Mononuclear cell (primary cell): Measurements from ENCODE around the gene RPLP2. TPM values are rescaled to one million over a fixed set of nuclear protein-coding genes. Genes with fewer than 3 reads are reported as not detected.

Experiments used
- H3K27me3 ChIP-seq: 2 replicates; pipeline ENCODE4 v1.6.0; 2011; ENCODE audit warnings: low read length, control low read depth; ENCODE audit not compliant: insufficient read depth
- H3K4me1 ChIP-seq: 2 replicates; pipeline ENCODE4 v1.5.1; 2011; ENCODE audit warnings: mild to moderate bottlenecking, low read length, control low read depth; ENCODE audit not compliant: insufficient read depth
- H3K4me3 ChIP-seq: 2 replicates; pipeline ENCODE4 v1.5.1; 2011; ENCODE audit warnings: mild to moderate bottlenecking, low read length, moderate library complexity
- H3K9me3 ChIP-seq: 2 replicates; pipeline ENCODE4 v1.5.1; 2011; ENCODE audit warnings: low read depth, mild to moderate bottlenecking, control low read depth, low read length
- total RNA-seq: library from RNA; depleted of rRNA; stranded (reverse); fragments of >200 nt; gene quantifications from one replicate; pipeline ENCODE4 v1.2.3, GENCODE V29; 2012

RPLP2 gene
- total RNA-seq, 1 donor = 653 TPM

DNA sequence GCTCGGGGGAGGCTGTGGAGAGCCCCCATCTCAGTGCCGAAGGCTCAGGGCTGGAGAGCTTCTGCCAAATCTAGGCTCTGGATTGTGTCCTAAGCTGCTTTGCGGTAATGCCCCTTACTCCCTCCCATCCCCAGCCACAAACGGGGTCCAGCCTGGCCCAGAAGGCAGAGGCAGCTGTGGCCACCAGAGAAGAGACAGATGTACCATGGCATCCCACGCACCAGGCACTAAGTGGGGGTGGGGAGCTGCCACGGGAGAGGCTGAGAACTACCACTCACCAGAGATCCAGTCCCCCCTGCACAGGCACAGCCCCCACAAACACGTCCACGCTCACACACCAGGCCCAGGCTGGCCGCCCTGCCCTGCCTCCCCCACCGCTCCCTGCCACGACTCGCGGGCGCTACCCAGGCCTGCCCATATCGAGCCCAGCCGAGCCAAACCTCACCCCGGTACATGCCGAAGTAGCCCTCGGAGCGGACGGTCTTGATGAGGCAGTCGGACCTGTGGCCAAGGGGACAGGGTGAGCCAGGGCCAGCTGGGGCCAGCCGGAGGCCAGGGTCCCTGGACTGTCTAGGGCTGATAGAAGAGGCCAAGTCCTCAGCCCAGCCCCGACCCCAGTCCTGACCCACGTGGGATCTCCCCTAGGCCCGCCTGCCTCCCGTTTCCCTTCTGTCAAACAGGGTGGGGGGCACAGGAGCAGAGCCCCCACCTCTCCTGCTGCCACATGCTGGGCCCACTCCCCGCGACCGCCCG lies 15.6 kb upstream of the RPLP2 start:
- Histone ChIP-seq H3K9me3 (no peaks in the 10 kb centered on the region), H3K4me3 (no peak overlapping the region), H3K4me1 (peaks cover 30% of the 10 kb centered on the region), H3K27me3 (peaks cover 4% of the 10 kb centered on the region)

GRCh38 chr11:794766-795633 lies 14.8 kb upstream of the RPLP2 start:
- peaks cover 30% of the 10 kb centered on the region for H3K4me1 ChIP-seq
- H3K9me3 ChIP-seq = no peaks in the 10 kb centered on the region
- H3K27me3 ChIP-seq = no peaks in the 10 kb centered on the region
- H3K4me3 ChIP-seq = no peak overlapping the region

DNA sequence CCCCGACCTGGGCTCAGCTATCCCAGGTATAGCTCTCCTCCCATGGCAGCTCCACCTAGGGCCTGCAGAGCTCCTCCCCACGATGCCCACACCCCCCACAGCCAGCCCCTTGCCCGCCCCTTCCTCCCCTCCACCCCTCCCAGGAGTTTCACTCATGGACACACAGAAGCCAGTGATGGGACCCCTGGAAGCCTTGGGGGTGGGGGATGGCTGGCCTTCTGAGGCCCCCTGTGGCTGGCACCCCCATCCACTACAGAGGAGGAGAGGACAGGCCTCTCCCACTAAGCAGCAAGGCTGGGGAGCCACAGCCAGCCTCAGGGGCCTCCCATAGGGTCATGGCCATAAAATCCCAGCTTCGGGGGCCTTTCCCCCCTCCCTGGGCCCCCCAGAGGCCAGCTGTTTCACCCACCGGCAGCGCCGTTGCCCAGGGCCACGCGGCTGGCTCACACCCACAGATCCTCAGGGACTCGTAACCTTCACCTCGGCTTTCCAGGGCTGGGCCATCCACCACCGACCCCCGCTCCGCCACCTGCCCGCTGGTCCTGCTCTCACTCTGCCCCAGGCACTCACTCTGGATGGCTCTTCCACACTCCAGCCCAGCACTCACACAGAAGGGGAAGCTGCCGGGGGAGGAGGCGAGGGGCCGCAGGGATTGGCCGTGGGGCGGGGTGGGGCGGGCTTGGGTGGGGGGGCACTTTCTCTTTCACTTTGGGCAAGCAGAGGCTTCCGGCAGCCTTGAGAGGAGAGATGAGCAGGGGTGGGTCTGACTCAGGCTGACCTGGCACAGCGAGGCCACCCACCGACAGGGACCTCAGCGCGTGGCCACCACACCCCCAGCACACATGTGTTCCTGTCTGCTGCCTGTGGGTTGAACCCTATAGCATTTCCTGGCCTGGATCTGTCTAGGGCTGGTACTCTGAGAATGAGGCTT lies 13.9 kb upstream of the RPLP2 start:
- Histone ChIP-seq H3K4me1 (peaks cover 30% of the 10 kb centered on the region), H3K9me3 (no peaks in the 10 kb centered on the region), H3K4me3 (peak overlapping the region; percentile 49), H3K27me3 (no peaks in the 10 kb centered on the region)

GRCh38 chr11:796565-797295 lies 13.0 kb upstream of the RPLP2 start:
- Histone ChIP-seq H3K9me3 (no peaks in the 10 kb centered on the region), H3K4me3 (peak overlapping the region; percentile 79), H3K4me1 (peaks cover 30% of the 10 kb centered on the region), H3K27me3 (no peaks in the 10 kb centered on the region)

DNA sequence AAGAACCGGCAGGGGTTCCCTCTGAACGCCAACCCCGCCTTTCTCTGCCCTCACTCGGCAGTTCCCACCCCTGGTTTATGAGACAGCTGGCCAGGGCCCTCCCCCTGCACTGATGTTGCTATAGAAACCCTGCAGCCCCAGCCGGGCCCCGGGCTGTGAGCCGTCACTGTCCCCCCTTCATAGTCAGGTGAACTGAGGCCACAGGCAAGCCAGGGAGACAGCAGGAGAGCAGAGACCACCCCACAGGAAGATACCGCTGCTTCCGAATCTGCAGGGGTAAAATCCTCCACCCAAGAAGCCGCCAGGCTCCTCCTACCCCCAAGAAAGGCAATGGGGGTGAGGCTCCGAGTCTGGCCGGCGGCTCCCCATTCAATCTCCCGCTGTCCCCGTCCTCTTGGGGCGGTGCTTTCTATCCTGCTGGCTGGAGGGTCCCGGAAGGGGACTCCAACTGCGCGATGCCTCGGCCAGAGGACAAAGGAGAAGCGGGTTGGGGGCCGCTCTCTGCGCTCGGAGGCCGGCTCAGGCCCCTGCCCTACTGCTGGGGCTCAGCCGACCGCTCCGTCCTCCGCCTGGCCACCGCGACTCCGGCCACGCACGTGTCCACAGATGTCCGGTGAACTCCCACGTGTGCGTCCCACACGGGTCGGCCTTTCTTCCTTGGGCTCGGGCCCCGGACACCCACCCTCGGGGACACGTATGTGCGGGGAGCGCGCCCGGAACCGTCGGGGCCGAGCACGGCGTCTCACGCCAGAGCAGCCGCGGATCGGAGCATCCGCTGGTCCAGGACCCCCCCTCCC lies 12.3 kb upstream of the RPLP2 start:
- no peaks in the 10 kb centered on the region for H3K9me3 ChIP-seq
- H3K4me1 ChIP-seq = peaks cover 30% of the 10 kb centered on the region
- no peaks in the 10 kb centered on the region for H3K27me3 ChIP-seq
- peak overlapping the region; percentile 79 for H3K4me3 ChIP-seq

- H3K4me3 ChIP-seq = peak within 1 kb of the TSS; percentile 79
Measured at GRCh38 chr11:798093-798713, 11.6 kb upstream of the RPLP2 start, which contains the start of gene SLC25A22. Gene SLC25A22, minus strand, starts transcription at chr11:798281. Its CDS starts 3,275 bp downstream, at chr11:795006.

GRCh38 chr11:799641-800316 lies 10.0 kb upstream of the RPLP2 start:
- H3K27me3 ChIP-seq = no peaks in the 10 kb centered on the region
- no peaks in the 10 kb centered on the region for H3K9me3 ChIP-seq
- no peak overlapping the region for H3K4me3 ChIP-seq
- peaks cover 45% of the 10 kb centered on the region for H3K4me1 ChIP-seq

More at GRCh38 chr11:798093-798713, 11.6 kb upstream of the RPLP2 start, which contains the start of gene SLC25A22:
- H3K9me3 ChIP-seq = no peaks in the 10 kb centered on the region
- H3K27me3 ChIP-seq = no peaks in the 10 kb centered on the region
- peaks cover 30% of the 10 kb centered on the region for H3K4me1 ChIP-seq

DNA sequence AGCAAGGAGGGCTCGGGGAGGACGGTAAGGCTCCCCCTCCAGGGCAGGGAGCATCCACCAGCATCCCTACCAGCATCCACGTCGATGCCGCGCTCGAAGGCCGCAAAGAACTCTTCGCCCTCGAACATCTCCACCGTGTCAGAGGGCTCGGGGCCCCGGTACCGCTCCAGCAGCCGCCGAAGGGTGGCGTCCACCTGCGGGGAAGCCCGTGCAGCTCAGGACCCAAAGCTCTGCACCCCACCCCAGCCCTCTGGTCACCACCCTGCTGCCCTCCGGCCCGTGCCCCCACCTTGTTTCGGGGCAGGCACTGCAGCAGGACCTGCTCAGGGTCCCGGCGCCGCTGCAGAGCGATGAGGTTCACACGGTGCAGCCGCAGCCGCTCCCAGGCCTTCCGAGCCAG lies 9.3 kb upstream of the RPLP2 start:
- no peaks in the 10 kb centered on the region for H3K27me3 ChIP-seq
- H3K4me1 ChIP-seq = peaks cover 41% of the 10 kb centered on the region
- H3K4me3 ChIP-seq = no peak overlapping the region
- no peaks in the 10 kb centered on the region for H3K9me3 ChIP-seq

DNA sequence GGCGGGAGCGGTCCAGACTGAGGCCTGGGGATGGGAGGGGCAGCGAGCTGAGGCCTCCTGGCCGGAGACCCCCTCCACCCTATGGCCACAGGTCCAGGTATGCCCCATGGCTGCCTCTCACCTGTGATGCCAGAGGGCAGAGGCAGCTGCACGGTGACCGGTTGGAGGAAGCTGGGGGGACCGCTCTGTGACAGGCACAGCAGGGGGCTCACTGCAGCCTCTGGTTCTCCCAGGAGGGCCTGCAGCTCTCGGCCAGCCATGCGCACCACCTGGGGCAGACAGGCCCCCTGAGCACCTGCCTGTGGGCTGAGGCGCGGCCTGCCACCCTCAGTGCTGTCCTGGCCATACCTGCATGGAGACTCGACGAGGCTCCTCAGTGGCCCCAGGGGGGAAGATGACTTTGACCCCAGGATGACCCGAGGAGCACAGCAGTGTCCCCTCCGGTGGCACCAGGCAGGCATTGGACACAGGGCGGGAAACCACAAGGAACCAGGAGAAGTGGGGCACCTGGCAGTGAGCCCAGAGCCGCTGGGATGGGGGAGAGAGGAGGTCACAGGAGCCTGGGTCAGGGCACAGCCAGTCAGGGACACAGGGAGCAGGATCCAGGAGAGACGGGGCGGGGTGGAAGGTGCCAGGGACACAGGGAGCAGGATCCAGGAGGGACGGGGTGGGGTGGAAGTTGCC lies 8.5 kb upstream of the RPLP2 start:
- H3K4me3 ChIP-seq = no peak overlapping the region
- no peaks in the 10 kb centered on the region for H3K27me3 ChIP-seq
- no peaks in the 10 kb centered on the region for H3K9me3 ChIP-seq
- peaks cover 39% of the 10 kb centered on the region for H3K4me1 ChIP-seq

DNA sequence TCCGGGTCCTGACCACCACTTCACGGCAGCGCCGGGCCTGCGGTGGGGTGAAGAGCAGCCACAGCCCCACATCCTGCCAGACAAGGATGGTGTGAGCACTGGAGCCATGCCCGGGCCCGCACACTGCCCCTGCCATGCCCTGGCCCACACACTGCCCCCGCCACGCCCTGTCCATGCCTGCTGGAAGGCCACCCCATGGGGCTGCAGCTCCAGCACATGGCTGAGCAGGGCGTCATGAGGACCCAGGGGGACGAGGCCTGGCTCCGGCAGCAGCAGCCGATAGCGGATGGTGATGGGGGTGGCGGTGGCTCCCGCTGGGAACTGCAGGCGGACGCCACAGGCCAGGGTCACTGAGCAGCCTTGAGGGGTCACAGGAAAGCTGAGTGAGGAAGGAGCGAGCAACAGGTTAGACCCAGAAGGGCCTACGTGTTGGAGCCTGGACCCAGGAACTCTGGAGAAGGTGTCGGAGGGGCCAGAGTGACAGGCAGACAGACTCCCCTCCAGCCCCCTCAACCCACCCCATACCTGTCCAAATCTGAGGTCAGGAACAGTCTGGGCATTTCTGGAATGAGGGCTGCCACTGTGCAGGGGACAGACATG lies 7.6 kb upstream of the RPLP2 start:
- H3K9me3 ChIP-seq = no peaks in the 10 kb centered on the region
- H3K4me1 ChIP-seq = peaks cover 30% of the 10 kb centered on the region
- no peak overlapping the region for H3K4me3 ChIP-seq

DNA sequence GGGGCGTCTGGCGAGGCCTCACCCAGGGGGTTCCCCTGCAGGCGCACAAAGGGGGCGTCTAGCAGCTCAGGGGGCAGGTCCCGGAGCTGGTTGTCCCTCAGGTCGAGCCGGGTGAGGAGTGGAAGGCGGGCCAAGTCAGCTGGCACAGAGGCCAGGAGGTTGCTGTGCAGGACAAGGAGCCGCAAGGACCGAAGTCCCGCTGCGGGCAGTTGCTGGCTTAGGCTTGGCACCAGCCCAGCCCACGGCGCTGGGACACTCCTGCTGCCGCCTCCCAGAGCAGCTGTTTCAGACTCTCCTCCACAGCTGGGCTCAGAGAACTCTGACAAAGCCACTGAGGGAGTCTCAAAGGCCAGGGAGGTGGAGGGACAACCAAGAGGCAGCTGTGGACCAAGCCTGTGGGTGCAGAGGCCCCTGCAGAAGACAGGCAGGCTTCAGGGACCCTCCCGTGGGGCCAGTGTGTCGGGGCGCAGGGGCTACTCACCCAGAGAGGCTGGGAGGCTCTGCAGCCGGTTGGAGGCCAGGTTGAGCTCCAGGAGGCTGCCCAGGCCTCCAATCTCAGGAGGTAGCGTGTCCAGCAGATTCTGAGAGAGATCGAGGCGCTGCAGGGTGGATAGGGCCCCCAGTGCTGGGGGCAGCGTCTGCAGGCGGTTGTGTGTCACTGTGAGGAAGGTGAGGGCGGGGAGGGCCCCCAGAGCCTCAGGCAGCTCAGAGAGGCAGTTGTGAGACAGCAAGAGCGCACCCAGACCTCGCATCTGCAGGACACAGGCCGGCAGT lies 6.9 kb upstream of the RPLP2 start:
- Histone ChIP-seq H3K9me3 (no peaks in the 10 kb centered on the region), H3K4me3 (no peak overlapping the region), H3K27me3 (no peaks in the 10 kb centered on the region), H3K4me1 (peaks cover 26% of the 10 kb centered on the region)

More for the DNA sequence above, 7.6 kb upstream of the RPLP2 start:
- H3K27me3 ChIP-seq = no peaks in the 10 kb centered on the region

DNA sequence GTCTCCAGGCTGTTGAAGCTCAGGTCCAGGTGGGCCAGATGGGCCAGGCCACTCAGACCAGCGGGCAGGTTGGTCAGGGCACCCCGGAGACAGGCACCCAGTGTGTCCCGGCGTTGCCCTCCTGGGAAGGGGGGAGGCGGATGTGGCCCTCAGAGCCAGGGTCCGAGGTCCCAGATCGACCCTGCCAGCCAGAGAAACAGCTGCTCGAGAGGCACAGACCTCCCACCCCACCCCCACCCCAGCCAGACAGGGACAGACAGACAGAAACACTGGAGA lies 6.4 kb upstream of the RPLP2 start:
- no peaks in the 10 kb centered on the region for H3K27me3 ChIP-seq
- H3K9me3 ChIP-seq = no peaks in the 10 kb centered on the region
- peaks cover 28% of the 10 kb centered on the region for H3K4me1 ChIP-seq
- H3K4me3 ChIP-seq = no peak overlapping the region
